ENCODE data around the gene PSMB5.

The PSMB5 gene

DNA sequence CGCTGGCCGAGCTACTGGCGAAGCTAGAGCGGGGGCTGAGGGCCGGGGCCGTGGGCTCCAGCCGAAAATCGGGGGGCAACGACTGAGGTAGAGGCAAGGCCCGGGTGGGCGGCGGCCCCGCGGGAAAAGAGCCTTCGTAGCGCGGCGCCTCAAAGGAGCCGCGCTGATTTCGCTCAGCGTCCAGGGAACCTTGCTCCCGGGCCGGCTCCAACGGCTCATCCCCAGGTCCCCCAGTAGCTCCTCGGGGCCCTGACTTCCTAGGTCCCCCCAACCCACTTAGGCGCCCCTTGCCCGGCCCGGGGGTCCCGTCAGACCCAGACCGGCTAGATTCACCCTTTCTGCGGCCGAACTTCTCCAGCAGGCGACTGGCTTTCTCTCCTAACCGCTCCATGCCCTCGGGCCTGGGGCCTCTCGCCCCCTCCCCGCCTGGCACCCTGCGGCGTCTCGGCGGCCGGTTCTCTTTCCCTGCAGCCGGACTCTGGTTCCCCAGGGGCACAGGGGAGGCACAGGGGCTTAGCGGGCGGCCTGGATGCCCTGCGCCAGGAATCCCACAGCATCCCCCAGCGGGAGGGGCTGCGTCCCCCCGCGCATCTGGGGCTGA lies 52.7 kb downstream of the PSMB5 start:
- peak overlapping the region; percentile 38; the same call in 1 of the 2 replicates for H3K27ac ChIP-seq (ENCODE audit: extremely low read depth, low read depth, low read length)
- ChIA-PET CTCF (interaction anchor here (0.5 to 17.9 kb wide), 20 partner anchors 7 to 426 kb away, joined by 3 to 469 read pairs (median 4); partner anchors contain the start of genes CDH24 and PRMT5), POLR2A (interaction anchor here (0.6 to 3.7 kb wide), 21 partner anchors 9 to 131 kb away, joined by 3 to 31 read pairs (median 9); partner anchors contain the start of genes ACIN1, C14orf119, HAUS4 and PRMT5)
- peak overlapping the region; percentile 77 for H3K4me3 ChIP-seq (ENCODE audit: low read depth, low read length)
- H3K36me3 ChIP-seq (ENCODE audit: control insufficient read depth in 2 of 2, insufficient read depth in 1 of 2, low read length in 2 of 2) = peaks cover 0 to 8% of the 10 kb centered on the region in 2 experiments; a peak in 2 of 3 replicates
- H3K9me3 ChIP-seq (ENCODE audit: control insufficient read depth, insufficient read depth, low read depth, low read length) = no peaks in the 10 kb centered on the region
- H3K4me1 ChIP-seq (ENCODE audit: control insufficient read depth, insufficient read depth, low read length) = peaks cover 27% of the 10 kb centered on the region
- TF ChIP-seq ZNF248 (tag by site-specific recombination; IDR thresholded peaks at IDR 0.05) (no peak), ZNF335 (tag by site-specific recombination; conservative IDR thresholded peaks at IDR 0.05) (peak; percentile 82), ZNF175 (tag by site-specific recombination; IDR thresholded peaks at IDR 0.05) (no peak), ZNF2 (tag by site-specific recombination; IDR thresholded peaks at IDR 0.05) (no peak), ZBTB20 (tag by site-specific recombination; IDR thresholded peaks at IDR 0.05) (peak; percentile 67; the same call in 1 of the 2 replicates), ZNF560 (tag by site-specific recombination; IDR thresholded peaks at IDR 0.05; ENCODE audit: borderline replicate concordance) (no peak), ZSCAN18 (tag by site-specific recombination; IDR thresholded peaks at IDR 0.05) (no peak), ZFP69B (tag by site-specific recombination; IDR thresholded peaks at IDR 0.05) (no peak), PATZ1 (tag by site-specific recombination; IDR thresholded peaks at IDR 0.05) (no peak), GFI1B (tag by site-specific recombination; IDR thresholded peaks at IDR 0.05) (no peak), BCL11A (tag by site-specific recombination; IDR thresholded peaks at IDR 0.05; ENCODE audit: low read depth) (no peak), ZNF146 (tag by site-specific recombination; IDR thresholded peaks at IDR 0.05) (no peak), ZNF596 (tag by site-specific recombination; IDR thresholded peaks at IDR 0.05) (no peak), ZNF837 (tag by site-specific recombination; IDR thresholded peaks at IDR 0.05) (no peak), ZNF10 (tag by site-specific recombination; IDR thresholded peaks at IDR 0.05) (no peak), ZNF521 (tag by site-specific recombination; IDR thresholded peaks at IDR 0.05) (no peak), ZNF626 (tag by site-specific recombination; IDR thresholded peaks at IDR 0.05) (no peak), EGR2 (tag by site-specific recombination; IDR thresholded peaks at IDR 0.05; ENCODE audit: low read depth) (no peak), ZNF529 (tag by site-specific recombination; IDR thresholded peaks at IDR 0.05; ENCODE audit: insufficient replicate concordance) (no peak), ZNF48 (tag by site-specific recombination; IDR thresholded peaks at IDR 0.05) (no peak), GLIS2 (tag by site-specific recombination; IDR thresholded peaks at IDR 0.05) (no peak), ZBTB21 (tag by site-specific recombination; IDR thresholded peaks at IDR 0.05) (no peak), ZNF624 (tag by site-specific recombination; IDR thresholded peaks at IDR 0.05) (no peak), ZNF629 (tag by site-specific recombination; IDR thresholded peaks at IDR 0.05) (no peak), ZNF623 (tag by site-specific recombination; IDR thresholded peaks at IDR 0.05) (no peak), ZEB2 (tag by site-specific recombination; IDR thresholded peaks at IDR 0.05) (no peak), ZNF488 (tag by site-specific recombination; IDR thresholded peaks at IDR 0.05) (no peak), ZNF114 (tag by site-specific recombination; IDR thresholded peaks at IDR 0.05) (no peak), ZSCAN30 (tag by site-specific recombination; IDR thresholded peaks at IDR 0.05) (no peak), ZNF341 (tag by site-specific recombination; IDR thresholded peaks at IDR 0.05; ENCODE audit: low read depth) (0 out of 2 replicates have a peak, but pooled peaks have one; percentile 2), ZNF221 (tag by site-specific recombination; IDR thresholded peaks at IDR 0.05; ENCODE audit: borderline replicate concordance) (no peak), OSR2 (tag by site-specific recombination; IDR thresholded peaks at IDR 0.05) (no peak), ZIC2 (tag by site-specific recombination; IDR thresholded peaks at IDR 0.05) (peak; percentile 58; the same call in 1 of the 2 replicates), SP2 (tag by site-specific recombination; IDR thresholded peaks at IDR 0.05) (no peak)
- TF ChIP-seq, protein P1, sequence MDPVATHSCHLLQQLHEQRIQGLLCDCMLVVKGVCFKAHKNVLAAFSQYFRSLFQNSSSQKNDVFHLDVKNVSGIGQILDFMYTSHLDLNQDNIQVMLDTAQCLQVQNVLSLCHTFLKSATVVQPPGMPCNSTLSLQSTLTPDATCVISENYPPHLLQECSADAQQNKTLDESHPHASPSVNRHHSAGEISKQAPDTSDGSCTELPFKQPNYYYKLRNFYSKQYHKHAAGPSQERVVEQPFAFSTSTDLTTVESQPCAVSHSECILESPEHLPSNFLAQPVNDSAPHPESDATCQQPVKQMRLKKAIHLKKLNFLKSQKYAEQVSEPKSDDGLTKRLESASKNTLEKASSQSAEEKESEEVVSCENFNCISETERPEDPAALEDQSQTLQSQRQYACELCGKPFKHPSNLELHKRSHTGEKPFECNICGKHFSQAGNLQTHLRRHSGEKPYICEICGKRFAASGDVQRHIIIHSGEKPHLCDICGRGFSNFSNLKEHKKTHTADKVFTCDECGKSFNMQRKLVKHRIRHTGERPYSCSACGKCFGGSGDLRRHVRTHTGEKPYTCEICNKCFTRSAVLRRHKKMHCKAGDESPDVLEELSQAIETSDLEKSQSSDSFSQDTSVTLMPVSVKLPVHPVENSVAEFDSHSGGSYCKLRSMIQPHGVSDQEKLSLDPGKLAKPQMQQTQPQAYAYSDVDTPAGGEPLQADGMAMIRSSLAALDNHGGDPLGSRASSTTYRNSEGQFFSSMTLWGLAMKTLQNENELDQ (tag by site-specific recombination; IDR thresholded peaks at IDR 0.05; ENCODE audit: low read depth) = no peak

Measured in HEK293 (cell line).